HepG2 (cell line): ENCODE measurements around the gene ZFAND2B. TPM values are rescaled to one million over a fixed set of nuclear protein-coding genes. Genes with fewer than 3 reads are reported as not detected.

Source experiments
- AFF4 ChIP-seq: sonication (generic); formaldehyde crosslinking; IDR thresholded peaks from 2 replicates; pipeline ENCODE4 v1.4.0; 2020; ENCODE audit warnings: missing genetic modification reagents
- CERS6 ChIP-seq: sonication (generic); formaldehyde crosslinking; IDR thresholded peaks from 2 replicates; pipeline ENCODE4 v1.5.0; 2020; ENCODE audit warnings: missing genetic modification reagents
- HMGA1 ChIP-seq: sonication (generic); formaldehyde crosslinking; conservative IDR thresholded peaks from 2 replicates; pipeline ENCODE4 v1.4.0; 2020; ENCODE audit warnings: missing genetic modification reagents
- HNRNPUL1 ChIP-seq: fragments of 200-400 bp; formaldehyde crosslinking; IDR thresholded peaks from 2 replicates; pipeline ENCODE4 v1.6.1; 2017; ENCODE audit warnings: low read depth, mild to moderate bottlenecking, low read length, moderate library complexity
- LBX2 ChIP-seq: sonication (generic); formaldehyde crosslinking; IDR thresholded peaks from 2 replicates; pipeline ENCODE4 v1.5.0; 2020; ENCODE audit warnings: missing genetic modification reagents, mild to moderate bottlenecking, borderline replicate concordance
- MAF1 ChIP-seq: sonication (generic); formaldehyde crosslinking; IDR thresholded peaks from 2 replicates; pipeline ENCODE4 v1.5.0; 2020; ENCODE audit warnings: missing genetic modification reagents, borderline replicate concordance
- MEF2D ChIP-seq: sonication (generic); formaldehyde crosslinking; IDR thresholded peaks from 2 replicates; pipeline ENCODE4 v1.5.1; 2020; ENCODE audit warnings: mild to moderate bottlenecking, missing genetic modification reagents
- MTF2 ChIP-seq: sonication (generic); formaldehyde crosslinking; IDR thresholded peaks from 2 replicates; pipeline ENCODE4 v1.5.0; 2020; ENCODE audit warnings: missing genetic modification reagents, borderline replicate concordance
- NFKBIZ ChIP-seq: IDR thresholded peaks from 2 replicates; pipeline ENCODE4 v1.6.1; 2018; ENCODE audit warnings: missing genetic modification reagents, missing compliant biosample characterization
- THRA ChIP-seq: sonication (generic); formaldehyde crosslinking; IDR thresholded peaks from 2 replicates; pipeline ENCODE4 v1.4.0; 2020; ENCODE audit warnings: missing genetic modification reagents, borderline replicate concordance
- YEATS2 ChIP-seq: sonication (generic); formaldehyde crosslinking; IDR thresholded peaks from 2 replicates; pipeline ENCODE4 v1.4.0; 2020; ENCODE audit warnings: missing genetic modification reagents, borderline replicate concordance
- ZGPAT ChIP-seq: IDR thresholded peaks from 2 replicates; pipeline ENCODE4 v1.6.1; 2016; ENCODE audit warnings: mild to moderate bottlenecking
- ZNF234 ChIP-seq: sonication (generic); formaldehyde crosslinking; conservative IDR thresholded peaks from 2 replicates; pipeline ENCODE4 v1.5.1; 2020; ENCODE audit warnings: mild to moderate bottlenecking, missing genetic modification reagents
- ZNF547 ChIP-seq: sonication (generic); formaldehyde crosslinking; IDR thresholded peaks from 2 replicates; pipeline ENCODE4 v1.5.1; 2020; ENCODE audit warnings: mild to moderate bottlenecking, missing genetic modification reagents
- polyA plus RNA-seq, 8 experiments: library from polyadenylated mRNA; depleted of rRNA in 3 of 8; stranded (reverse) in 7 of 8; unstranded in 1 of 8; fragments of >200 nt; fragmentation: Illumina TruSeq in 4 of 8; extraction: Trizol in 4 of 8; gene quantifications; 2 replicates each; pipeline versions ENCODE4 v1.2.1 to v1.2.3, GENCODE V29; 2011 to 2016; ENCODE audit warnings: low read depth in 4 of 8, missing spikeins in 1 of 8, mixed read lengths in 1 of 8; ENCODE audit not compliant: insufficient read depth in 1 of 8
- total RNA-seq, 5 experiments: library from RNA; depleted of rRNA; stranded (reverse); fragments of >200 nt; fragmentation: Illumina TruSeq; extraction: Trizol; gene quantifications; 2 replicates each; pipeline ENCODE4 v1.2.3, GENCODE V29; 2016; ENCODE audit warnings: low read depth in 1 of 5

ZFAND2B gene
- total and polyA plus RNA-seq, 2 of the 13 experiments (the other 11 are each of a cell fraction or from before 2014, with no cell fraction given), result 53.3 to 115 TPM

GRCh38 chr2:219245148-219245898 is 38.7 kb downstream of the ZFAND2B start, which contains the start of the genes GLB1L and STK16 (continued):
- TF ChIP-seq THRA (CRISPR knock-in tag), result peak; percentile 92
- TF ChIP-seq HMGA1, result no peak
- peak; percentile 88 for TF ChIP-seq MEF2D (CRISPR knock-in tag)
- TF ChIP-seq HNRNPUL1, result no peak
- TF ChIP-seq YEATS2, result peak; percentile 96
- TF ChIP-seq NFKBIZ (CRISPR knock-in tag), result peak; percentile 91
- TF ChIP-seq AFF4 (CRISPR knock-in tag), result no peak
- TF ChIP-seq CERS6, result 0 out of 2 replicates have a peak, but pooled peaks have one; percentile 61
- TF ChIP-seq LBX2 (CRISPR knock-in tag), result peak; percentile 94
- 0 out of 2 replicates have a peak, but pooled peaks have one; percentile 71 for TF ChIP-seq ZNF234 (CRISPR knock-in tag)
- TF ChIP-seq ZGPAT, result peak; percentile 95
- peak; percentile 56; the same call in 1 of the 2 replicates for TF ChIP-seq MTF2 (CRISPR knock-in tag)
- peak; percentile 91 for TF ChIP-seq ZNF547
- TF ChIP-seq MAF1, result 0 out of 2 replicates have a peak, but pooled peaks have one; percentile 89
